Thyroid gland (tissue), 4 donors: ENCODE measurements around the gene PRAC1. TPM values are rescaled to one million over a fixed set of nuclear protein-coding genes. Genes with fewer than 3 reads are reported as not detected.

ENCODE experiments used
- DNase-seq, 2 donors: peaks; one replicate each; pipeline ENCODE4 v3.0.0-alpha.2; 2019
- H3K27ac ChIP-seq, 3 donors: fragments of 200-600 bp; sonication (generic); 1 replicate in 2 of 3; 2 replicates in 1 of 3; pipeline ENCODE4 v1.5.1; 2016 to 2019; ENCODE audit warnings: mild to moderate bottlenecking in 1 of 3, moderate library complexity in 1 of 3
- H3K27me3 ChIP-seq: fragments of 200-600 bp; sonication (generic); one replicate; pipeline ENCODE4 v1.5.1; 2019
- H3K36me3 ChIP-seq, 2 donors: fragments of 200-600 bp; sonication (generic); one replicate each; pipeline ENCODE4 v1.5.1; 2016 to 2019
- H3K4me1 ChIP-seq, 2 donors: fragments of 200-600 bp; sonication (generic); one replicate each; pipeline ENCODE4 v1.5.1; 2017 to 2019
- H3K4me3 ChIP-seq, 3 donors: fragments of 200-600 bp; sonication (generic); replicated peaks in 1 of 3; 1 replicate in 2 of 3; 2 replicates in 1 of 3; pipeline ENCODE4 v1.5.1; 2016; ENCODE audit warnings: mild to moderate bottlenecking in 1 of 3
- H3K9me3 ChIP-seq: fragments of 200-600 bp; sonication (generic); one replicate; pipeline ENCODE4 v1.5.1; 2017
- POLR2A ChIP-seq, 2 donors: fragments of 450-650 bp; IDR thresholded peaks; one replicate each; pipeline ENCODE4 v1.6.1; 2017; ENCODE audit warnings: antibody characterized with exemption in 2 of 2, mild to moderate bottlenecking in 2 of 2, moderate library complexity in 1 of 2
- whole genome bisulfite sequencing, 2 donors: methylation state at CpG; one replicate each; pipeline ENCODE4 v1.1.5; 2017; 5-methylcytosine and 5-hydroxymethylcytosine counted together
- intact Hi-C: fragments of 100-400 bp; cut with DNase I; formaldehyde crosslinking; loops from one replicate; pipeline ENCODE4 v1.15.1; 2023
- total RNA-seq, 4 donors: library from RNA; depleted of rRNA; stranded (reverse); fragments of >200 nt; gene quantifications; one replicate each; pipeline ENCODE4 v1.2.3, GENCODE V29; 2016
- TF ChIP-seq, protein P1 (sequence below), 6 experiments: fragments of 200-600 bp in 3 of 6; fragments of 450-650 bp in 3 of 6; sonication (generic) in 3 of 6; IDR thresholded peaks; one replicate each; pipeline ENCODE4 v1.5.1; 2016 to 2019; ENCODE audit warnings: antibody characterized with exemption in 6 of 6, mild to moderate bottlenecking in 2 of 6, inconsistent platforms in 1 of 6, moderate library complexity in 1 of 6

Gene PRAC1
- total RNA-seq, 4 donors from 2014 or later, result not detected

DNA sequence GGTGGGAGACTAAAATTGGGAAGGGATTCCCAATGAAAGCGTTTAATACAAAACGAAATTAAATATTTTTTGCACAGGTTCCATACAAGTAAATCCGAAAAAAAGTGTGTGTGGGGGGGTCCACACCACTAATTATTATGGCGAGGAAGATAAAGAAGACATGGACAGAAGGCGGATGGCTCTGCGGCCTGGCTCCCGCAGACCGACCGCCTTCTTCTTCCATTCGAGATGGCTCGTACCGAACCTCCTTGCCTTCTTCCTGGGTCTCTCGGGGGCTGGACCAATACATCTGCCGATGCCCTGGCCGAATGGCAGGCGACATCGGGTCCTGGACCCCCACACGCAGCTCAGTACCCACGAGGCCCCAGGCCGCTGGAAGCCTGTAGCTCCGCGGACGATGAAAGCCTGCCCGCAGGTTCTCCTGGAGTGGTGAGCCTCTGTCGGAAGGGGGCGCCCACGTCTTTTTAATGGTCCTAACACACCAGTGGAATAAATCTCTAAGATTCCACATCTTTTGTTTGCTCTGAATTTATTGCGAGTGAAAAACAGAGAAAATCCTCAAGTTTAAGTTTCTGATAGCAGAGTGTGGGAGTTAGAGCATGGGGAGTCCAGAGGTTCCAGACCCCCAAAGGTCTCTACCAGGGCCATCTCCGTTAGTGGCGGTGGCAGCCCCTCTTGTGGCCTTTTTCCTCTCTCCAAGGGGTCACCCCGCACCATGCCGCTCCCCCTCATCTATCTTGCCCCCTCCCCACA is 2.1 kb upstream of the PRAC1 start:
- peaks cover 7 to 39% of the 10 kb centered on the region in 2 donors for H3K4me1 ChIP-seq
- H3K27me3 ChIP-seq, result peaks cover 85% of the 10 kb centered on the region
- H3K27ac ChIP-seq, result no peak overlapping the region
- no peaks in the 10 kb centered on the region for H3K36me3 ChIP-seq
- no peak overlapping the region for H3K4me3 ChIP-seq
- WGBS, 2 donors, result 10% methylated on average over 30 to 31 of the region's 32 CpGs
- intact Hi-C loops, result loop anchor here (5.0 to 10.0 kb wide), 2 partner anchors 68 to 160 kb away; no protein-coding TSS in a partner anchor
- peak; percentile 83 to 90 for DNase-seq
- no peaks in the 10 kb centered on the region for H3K9me3 ChIP-seq
- TF ChIP-seq POLR2A (IDR thresholded peaks at IDR 0.05), result no peak
- TF ChIP-seq, protein P1, sequence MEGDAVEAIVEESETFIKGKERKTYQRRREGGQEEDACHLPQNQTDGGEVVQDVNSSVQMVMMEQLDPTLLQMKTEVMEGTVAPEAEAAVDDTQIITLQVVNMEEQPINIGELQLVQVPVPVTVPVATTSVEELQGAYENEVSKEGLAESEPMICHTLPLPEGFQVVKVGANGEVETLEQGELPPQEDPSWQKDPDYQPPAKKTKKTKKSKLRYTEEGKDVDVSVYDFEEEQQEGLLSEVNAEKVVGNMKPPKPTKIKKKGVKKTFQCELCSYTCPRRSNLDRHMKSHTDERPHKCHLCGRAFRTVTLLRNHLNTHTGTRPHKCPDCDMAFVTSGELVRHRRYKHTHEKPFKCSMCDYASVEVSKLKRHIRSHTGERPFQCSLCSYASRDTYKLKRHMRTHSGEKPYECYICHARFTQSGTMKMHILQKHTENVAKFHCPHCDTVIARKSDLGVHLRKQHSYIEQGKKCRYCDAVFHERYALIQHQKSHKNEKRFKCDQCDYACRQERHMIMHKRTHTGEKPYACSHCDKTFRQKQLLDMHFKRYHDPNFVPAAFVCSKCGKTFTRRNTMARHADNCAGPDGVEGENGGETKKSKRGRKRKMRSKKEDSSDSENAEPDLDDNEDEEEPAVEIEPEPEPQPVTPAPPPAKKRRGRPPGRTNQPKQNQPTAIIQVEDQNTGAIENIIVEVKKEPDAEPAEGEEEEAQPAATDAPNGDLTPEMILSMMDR (IDR thresholded peaks at IDR 0.05), result peak; percentile 38 to 75 (median 60)

DNA sequence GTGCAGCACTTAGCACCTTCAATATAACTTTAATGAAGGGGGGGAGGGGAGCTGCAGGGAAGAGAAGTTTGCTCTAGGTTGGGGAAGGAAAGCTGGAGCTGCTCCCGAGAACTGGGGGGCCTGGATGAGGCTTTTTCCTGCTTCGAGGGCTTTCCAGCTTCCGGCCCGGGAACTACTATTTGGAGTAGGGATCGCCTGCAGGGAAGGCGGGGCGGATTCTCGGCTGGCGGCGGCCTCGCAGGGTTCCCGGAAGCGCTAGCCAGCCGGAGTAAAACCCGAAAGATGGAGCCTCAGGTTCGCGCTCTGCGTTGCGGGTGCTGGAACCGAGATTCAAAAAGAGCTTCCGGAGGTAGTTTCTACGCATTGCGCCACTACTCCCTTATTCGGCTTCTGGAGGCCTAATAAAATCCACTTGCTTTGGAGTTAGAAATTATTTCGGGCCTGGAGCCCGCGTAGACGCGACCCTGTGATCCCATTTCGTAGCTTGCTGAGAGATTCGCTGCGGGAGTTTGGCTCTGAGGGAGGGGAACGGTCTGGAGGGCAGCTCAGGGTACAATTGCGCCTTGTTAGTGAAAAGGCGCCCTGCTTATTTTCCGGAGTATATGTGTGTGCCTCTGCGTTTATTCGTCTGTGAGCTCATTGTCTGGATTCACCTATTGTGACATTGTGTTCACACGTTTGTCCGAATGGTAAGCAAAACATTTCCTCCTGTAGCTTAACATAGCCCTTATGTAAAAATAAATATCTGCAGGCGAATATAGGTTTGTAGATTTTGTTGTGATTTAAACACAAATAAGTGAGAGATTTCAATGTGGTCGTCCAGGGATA is 1.3 kb upstream of the PRAC1 start:
- peaks cover 86% of the 10 kb centered on the region for H3K27me3 ChIP-seq
- no peak for TF ChIP-seq POLR2A (IDR thresholded peaks at IDR 0.05)
- TF ChIP-seq, protein P1 (IDR thresholded peaks at IDR 0.05), result no peak
- H3K27ac ChIP-seq, result no peak overlapping the region
- H3K9me3 ChIP-seq, result no peaks in the 10 kb centered on the region
- no peaks in the 10 kb centered on the region for H3K36me3 ChIP-seq
- no peak for DNase-seq
- 13 to 14% methylated on average over 40 to 42 of the region's 42 CpGs for WGBS, 2 donors
- intact Hi-C loops, result loop anchor here (10.0 kb wide), 1 partner anchor 161 kb away; no protein-coding TSS in a partner anchor
- H3K4me3 ChIP-seq, result no peak overlapping the region
- peaks cover 7 to 34% of the 10 kb centered on the region in 2 donors for H3K4me1 ChIP-seq

DNA sequence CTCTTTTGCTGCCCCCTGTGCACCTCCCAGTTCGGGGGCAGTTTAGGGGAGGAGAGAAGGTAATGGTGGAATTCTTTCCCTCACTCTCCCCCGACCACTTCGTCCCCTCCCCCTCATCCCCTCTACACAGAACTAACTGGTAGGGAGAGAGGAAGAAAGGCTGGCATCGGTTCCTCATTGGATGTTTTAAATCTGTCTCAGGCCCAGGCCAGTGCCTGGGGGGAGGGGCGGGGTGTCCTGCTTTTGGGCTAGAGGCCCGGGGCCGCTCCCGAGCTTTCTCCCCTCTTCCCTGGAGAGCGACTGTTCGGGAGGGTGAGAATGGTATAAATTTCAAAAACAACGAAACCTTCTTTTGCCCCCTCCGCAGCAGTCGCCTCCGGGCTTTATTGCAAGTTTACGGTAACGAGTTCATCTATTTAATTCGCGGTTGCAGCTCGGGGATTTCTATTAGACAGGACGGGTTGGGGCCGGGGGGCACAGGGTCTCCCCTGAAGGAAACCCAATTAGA is 651 bp upstream of the PRAC1 start, which contains the start of gene PRAC2:
PRAC2 (plus strand) TSS at position 271 of the 508 bp plus-strand sequence. CDS start 1,226 bp downstream, outside the sequence.
- DNase-seq, result no peak
- Histone ChIP-seq H3K36me3 (no peaks in the 10 kb centered on the region), H3K4me1 (peaks cover 7 to 32% of the 10 kb centered on the region in 2 donors), H3K9me3 (no peaks in the 10 kb centered on the region), H3K27ac (no peak within 1 kb of the TSS), H3K27me3 (peaks cover 87% of the 10 kb centered on the region), H3K4me3 (no peak within 1 kb of the TSS)
- WGBS, 2 donors, result 5 to 6% methylated on average over 21 of the region's 21 CpGs
- TF ChIP-seq, protein P1 (IDR thresholded peaks at IDR 0.05), result no peak
- no peak for TF ChIP-seq POLR2A (IDR thresholded peaks at IDR 0.05)
- intact Hi-C loops, result loop anchor here (10.0 kb wide), 1 partner anchor 162 kb away; no protein-coding TSS in a partner anchor

DNA sequence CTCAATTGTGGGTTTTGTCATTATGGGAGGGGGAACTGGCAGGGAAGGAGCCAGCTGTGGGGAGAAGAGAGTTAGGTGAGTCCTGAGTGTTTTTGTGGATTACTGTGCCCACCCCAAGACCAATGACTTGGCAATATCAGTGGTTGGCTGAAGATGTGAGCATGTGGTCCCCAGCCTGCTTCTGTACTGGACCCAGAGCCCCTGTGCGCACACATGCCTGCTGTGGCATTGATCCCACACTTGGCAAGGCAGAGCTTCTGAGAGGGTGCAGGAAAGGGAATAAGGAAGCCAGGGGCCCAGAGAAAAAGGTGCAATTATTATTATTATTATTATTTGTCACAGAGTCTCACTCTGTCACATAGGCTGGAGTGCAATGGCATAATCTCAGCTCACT is 1.3 kb downstream of the PRAC1 start:
- Histone ChIP-seq H3K9me3 (no peaks in the 10 kb centered on the region), H3K27ac (no peak overlapping the region), H3K36me3 (no peaks in the 10 kb centered on the region), H3K4me1 (peaks cover 7 to 32% of the 10 kb centered on the region in 2 donors), H3K4me3 (no peak overlapping the region), H3K27me3 (peaks cover 85% of the 10 kb centered on the region)
- 53 to 86% methylated on average over 1 of the region's 1 CpG for WGBS, 2 donors
- TF ChIP-seq, protein P1 (IDR thresholded peaks at IDR 0.05), result no peak
- no peak for TF ChIP-seq POLR2A (IDR thresholded peaks at IDR 0.05)
- intact Hi-C loops, result loop anchor here (10.0 kb wide), 1 partner anchor 164 kb away; no protein-coding TSS in a partner anchor
- no peak for DNase-seq
